SJSA1 (cell line): ENCODE data around the gene CDH10. TPM values are rescaled to one million over a fixed set of nuclear protein-coding genes. Genes with fewer than 3 reads are reported as not detected.

Experiments used
- DNase-seq, 2 experiments: peaks; one replicate each; pipeline ENCODE4 v3.0.0-alpha.2; 2015 to 2020; ENCODE audit warnings: low spot score in 2 of 2, low read depth in 1 of 2
- H3K27ac ChIP-seq: fragments of 250-450 bp; sonication (Bioruptor Pico); 2 replicates; pipeline ENCODE4 v1.5.1; 2020; ENCODE audit warnings: mild to moderate bottlenecking, moderate library complexity
- H3K27me3 ChIP-seq: fragments of 250-450 bp; sonication (Bioruptor Pico); replicated peaks from 2 replicates; pipeline ENCODE4 v1.5.1; 2020; ENCODE audit warnings: mild to moderate bottlenecking, moderate library complexity
- H3K36me3 ChIP-seq: fragments of 250-450 bp; sonication (Bioruptor Pico); 2 replicates; pipeline ENCODE4 v1.5.1; 2020; ENCODE audit warnings: mild to moderate bottlenecking
- H3K4me1 ChIP-seq: fragments of 250-450 bp; sonication (Bioruptor Pico); replicated peaks from 2 replicates; pipeline ENCODE4 v1.6.1; 2021; ENCODE audit warnings: mild to moderate bottlenecking
- H3K4me3 ChIP-seq: fragments of 250-450 bp; sonication (Bioruptor Pico); 2 replicates; pipeline ENCODE4 v1.5.1; 2020; ENCODE audit warnings: mild to moderate bottlenecking
- H3K9me3 ChIP-seq: fragments of 250-450 bp; sonication (Bioruptor Pico); replicated peaks from 2 replicates; pipeline ENCODE4 v1.5.1; 2020; ENCODE audit warnings: mild to moderate bottlenecking
- total RNA-seq: library from RNA; depleted of rRNA; stranded (reverse); fragments of >200 nt; shearing (Covaris generic); gene quantifications from 2 replicates; pipeline ENCODE4 v1.2.3, GENCODE V29; 2014

CDH10 gene
- total RNA-seq, 1 experiment from 2014 or later: not detected

- DNase-seq: no peak
- H3K4me3 ChIP-seq: no peak overlapping the region
Measured at GRCh38 chr5:24629798-24630197, 15.0 kb downstream of the CDH10 start.

GRCh38 chr5:24624872-24625271, 19.9 kb downstream of the CDH10 start:
- H3K27me3 ChIP-seq: no peaks in the 10 kb centered on the region
- no peaks in the 10 kb centered on the region for H3K9me3 ChIP-seq
- no peak overlapping the region for H3K27ac ChIP-seq
- H3K36me3 ChIP-seq: no peaks in the 10 kb centered on the region
- no peak for DNase-seq
- H3K4me1 ChIP-seq: no peaks in the 10 kb centered on the region
- no peak overlapping the region for H3K4me3 ChIP-seq

More at GRCh38 chr5:24629798-24630197, 15.0 kb downstream of the CDH10 start:
- Histone ChIP-seq H3K27me3 (no peaks in the 10 kb centered on the region), H3K36me3 (no peaks in the 10 kb centered on the region), H3K9me3 (no peaks in the 10 kb centered on the region), H3K4me1 (no peaks in the 10 kb centered on the region), H3K27ac (no peak overlapping the region)

- no peak overlapping the region for H3K27ac ChIP-seq
- H3K27me3 ChIP-seq: no peaks in the 10 kb centered on the region
- H3K4me1 ChIP-seq: no peaks in the 10 kb centered on the region
- H3K9me3 ChIP-seq: no peaks in the 10 kb centered on the region
- H3K4me3 ChIP-seq: no peak overlapping the region
- no peaks in the 10 kb centered on the region for H3K36me3 ChIP-seq
- DNase-seq: no peak
Measured at GRCh38 chr5:24623624-24624023, 21.2 kb downstream of the CDH10 start.

- Histone ChIP-seq H3K9me3 (no peaks in the 10 kb centered on the region), H3K4me1 (no peaks in the 10 kb centered on the region), H3K27me3 (no peaks in the 10 kb centered on the region), H3K4me3 (no peak overlapping the region), H3K36me3 (no peaks in the 10 kb centered on the region), H3K27ac (no peak overlapping the region)
- no peak for DNase-seq
Measured at GRCh38 chr5:24623031-24623430, 21.7 kb downstream of the CDH10 start.

GRCh38 chr5:24621792-24622191, 23.0 kb downstream of the CDH10 start:
- DNase-seq: no peak
- Histone ChIP-seq H3K4me1 (no peaks in the 10 kb centered on the region), H3K27me3 (no peaks in the 10 kb centered on the region), H3K27ac (no peak overlapping the region), H3K9me3 (no peaks in the 10 kb centered on the region), H3K36me3 (no peaks in the 10 kb centered on the region), H3K4me3 (no peak overlapping the region)

- no peaks in the 10 kb centered on the region for H3K9me3 ChIP-seq
- H3K4me1 ChIP-seq: no peaks in the 10 kb centered on the region
- no peak overlapping the region for H3K27ac ChIP-seq
- no peaks in the 10 kb centered on the region for H3K36me3 ChIP-seq
- DNase-seq: no peak
- H3K4me3 ChIP-seq: no peak overlapping the region
- no peaks in the 10 kb centered on the region for H3K27me3 ChIP-seq
Measured at GRCh38 chr5:24616566-24616965, 28.2 kb downstream of the CDH10 start.

- no peak for DNase-seq
- Histone ChIP-seq H3K4me1 (no peaks in the 10 kb centered on the region), H3K4me3 (no peak overlapping the region), H3K27me3 (no peaks in the 10 kb centered on the region), H3K36me3 (no peaks in the 10 kb centered on the region), H3K9me3 (no peaks in the 10 kb centered on the region), H3K27ac (no peak overlapping the region)
Measured at GRCh38 chr5:24615159-24615558, 29.6 kb downstream of the CDH10 start.

- Histone ChIP-seq H3K4me1 (no peaks in the 10 kb centered on the region), H3K36me3 (no peaks in the 10 kb centered on the region), H3K27me3 (no peaks in the 10 kb centered on the region), H3K27ac (no peak overlapping the region), H3K9me3 (no peaks in the 10 kb centered on the region), H3K4me3 (no peak overlapping the region)
- DNase-seq: no peak
Measured at GRCh38 chr5:24609706-24610105, 35.1 kb downstream of the CDH10 start.

GRCh38 chr5:24606971-24607370, 37.8 kb downstream of the CDH10 start:
- H3K4me1 ChIP-seq: no peaks in the 10 kb centered on the region
- DNase-seq: no peak
- no peak overlapping the region for H3K4me3 ChIP-seq
- H3K27ac ChIP-seq: no peak overlapping the region
- no peaks in the 10 kb centered on the region for H3K27me3 ChIP-seq
- H3K36me3 ChIP-seq: no peaks in the 10 kb centered on the region
- no peaks in the 10 kb centered on the region for H3K9me3 ChIP-seq

GRCh38 chr5:24602188-24602587, 42.6 kb downstream of the CDH10 start:
- H3K36me3 ChIP-seq: no peaks in the 10 kb centered on the region
- H3K4me1 ChIP-seq: no peaks in the 10 kb centered on the region
- H3K27ac ChIP-seq: no peak overlapping the region
- H3K4me3 ChIP-seq: no peak overlapping the region
- H3K27me3 ChIP-seq: no peaks in the 10 kb centered on the region
- no peak for DNase-seq
- no peaks in the 10 kb centered on the region for H3K9me3 ChIP-seq

GRCh38 chr5:24598956-24599355, 45.8 kb downstream of the CDH10 start:
- DNase-seq: no peak
- H3K27ac ChIP-seq: no peak overlapping the region
- no peaks in the 10 kb centered on the region for H3K27me3 ChIP-seq
- no peaks in the 10 kb centered on the region for H3K36me3 ChIP-seq
- H3K4me1 ChIP-seq: no peaks in the 10 kb centered on the region
- no peak overlapping the region for H3K4me3 ChIP-seq
- H3K9me3 ChIP-seq: no peaks in the 10 kb centered on the region

- H3K4me1 ChIP-seq: no peaks in the 10 kb centered on the region
- no peak overlapping the region for H3K27ac ChIP-seq
- H3K4me3 ChIP-seq: no peak overlapping the region
- no peaks in the 10 kb centered on the region for H3K9me3 ChIP-seq
- DNase-seq: no peak
- no peaks in the 10 kb centered on the region for H3K27me3 ChIP-seq
- H3K36me3 ChIP-seq: no peaks in the 10 kb centered on the region
Measured at GRCh38 chr5:24595329-24595728, 49.4 kb downstream of the CDH10 start.

GRCh38 chr5:24591426-24591825, 53.4 kb downstream of the CDH10 start:
- H3K36me3 ChIP-seq: no peaks in the 10 kb centered on the region
- H3K9me3 ChIP-seq: no peaks in the 10 kb centered on the region
- H3K27me3 ChIP-seq: no peaks in the 10 kb centered on the region
- no peak overlapping the region for H3K27ac ChIP-seq
- H3K4me1 ChIP-seq: no peaks in the 10 kb centered on the region
- no peak for DNase-seq
- H3K4me3 ChIP-seq: no peak overlapping the region

GRCh38 chr5:24589566-24589965, 55.2 kb downstream of the CDH10 start:
- Histone ChIP-seq H3K4me3 (no peak overlapping the region), H3K9me3 (no peaks in the 10 kb centered on the region), H3K27ac (no peak overlapping the region), H3K27me3 (no peaks in the 10 kb centered on the region), H3K4me1 (no peaks in the 10 kb centered on the region), H3K36me3 (no peaks in the 10 kb centered on the region)
- no peak for DNase-seq

- Histone ChIP-seq H3K4me3 (no peak overlapping the region), H3K9me3 (no peaks in the 10 kb centered on the region), H3K27ac (no peak overlapping the region), H3K36me3 (no peaks in the 10 kb centered on the region), H3K4me1 (no peaks in the 10 kb centered on the region), H3K27me3 (no peaks in the 10 kb centered on the region)
- no peak for DNase-seq
Measured at GRCh38 chr5:24585751-24586150, 59.0 kb downstream of the CDH10 start.
